A673 (cell line): Measurements from ENCODE around the gene CHCHD6. TPM values are rescaled to one million over a fixed set of nuclear protein-coding genes. Genes with fewer than 3 reads are reported as not detected.

Experiments
- BruUV-seq: library from RNA; stranded (reverse); fragments of 400-500 nt; replicated peaks from 2 replicates; lab custom pipeline; 2021; lab: Mats Ljungman, UMichigan
- CTCF ChIA-PET: fragments of 300-600 bp; sonication (Branson Sonifier 250); formaldehyde crosslinking; loops from one replicate; lab custom pipeline; 2022; ENCODE audit warnings: antibody characterized with exemption; lab: Charles Lee
- POLR2A ChIA-PET: fragments of 300-600 bp; sonication (Branson Sonifier 250); formaldehyde crosslinking; loops from one replicate; lab custom pipeline; 2022; ENCODE audit warnings: antibody characterized with exemption; ENCODE audit not compliant: low non-redundant PET; lab: Charles Lee
- DNase-seq: peaks from one replicate; pipeline ENCODE4 v3.0.0-alpha.2; 2015; ENCODE audit warnings: low spot score
- H3K27ac ChIP-seq: fragments of 200-600 bp; sonication (generic); 2 replicates; pipeline ENCODE4 v1.5.1; 2016; ENCODE audit warnings: mixed run types, low read depth, mild to moderate bottlenecking, mixed read lengths, antibody characterized with exemption, low read length; ENCODE audit not compliant: poor library complexity, severe bottlenecking
- H3K27me3 ChIP-seq: fragments of 200-600 bp; sonication (generic); replicated peaks from 2 replicates; pipeline ENCODE4 v1.6.1; 2017; ENCODE audit warnings: mixed run types, low read depth, mild to moderate bottlenecking, mixed read lengths, antibody characterized with exemption, low read length; ENCODE audit not compliant: insufficient read depth, poor library complexity
- H3K36me3 ChIP-seq: fragments of 200-600 bp; sonication (generic); 2 replicates; pipeline ENCODE4 v1.6.1; 2016; ENCODE audit warnings: mixed run types, mild to moderate bottlenecking, mixed read lengths, antibody characterized with exemption, low read length; ENCODE audit not compliant: insufficient read depth, poor library complexity, severe bottlenecking
- H3K4me1 ChIP-seq: fragments of 200-600 bp; sonication (generic); 2 replicates; pipeline ENCODE4 v1.6.1; 2017; ENCODE audit warnings: mixed run types, mild to moderate bottlenecking, mixed read lengths, antibody characterized with exemption, low read length; ENCODE audit not compliant: insufficient read depth, poor library complexity, severe bottlenecking
- H3K4me3 ChIP-seq: fragments of 200-600 bp; sonication (generic); 2 replicates; pipeline ENCODE4 v1.5.1; 2016; ENCODE audit warnings: low read depth, mixed run types, mild to moderate bottlenecking, mixed read lengths, low read length; ENCODE audit not compliant: poor library complexity, severe bottlenecking
- H3K9me3 ChIP-seq: fragments of 200-600 bp; sonication (generic); 2 replicates; pipeline ENCODE4 v1.6.1; 2016; ENCODE audit warnings: mixed run types, low read depth, mild to moderate bottlenecking, mixed read lengths, antibody characterized with exemption, low read length; ENCODE audit not compliant: poor library complexity, severe bottlenecking
- CTCF ChIP-seq: fragments of 300-800, 200-600 bp; sonication (generic); conservative IDR thresholded peaks from 2 replicates; pipeline ENCODE4 v1.5.1; 2017; ENCODE audit warnings: low read depth, mild to moderate bottlenecking, antibody characterized with exemption, low read length, moderate library complexity, mixed read lengths
- EZH2 ChIP-seq: fragments of 200-600 bp; sonication (generic); IDR thresholded peaks from 2 replicates; pipeline ENCODE4 v1.6.1; 2017; ENCODE audit warnings: borderline replicate concordance, low read depth, mild to moderate bottlenecking, mixed read lengths, antibody characterized with exemption, low read length; ENCODE audit not compliant: poor library complexity, severe bottlenecking
- intact Hi-C: fragments of 100-400 bp; cut with micrococcal nuclease; formaldehyde crosslinking; loops from one replicate; pipeline ENCODE4 v1.10.0; 2022; ENCODE audit not compliant: unreplicated experiment
- total RNA-seq: library from RNA; stranded (reverse); gene quantifications from 2 replicates; pipeline ENCODE4 v1.2.3, GENCODE V29; 2021

The CHCHD6 gene
- total RNA-seq, 1 experiment from 2014 or later: 23.3 TPM

GRCh38 chr3:126878664-126879063 is 174.6 kb downstream of the CHCHD6 start:
- H3K27me3 ChIP-seq: no peaks in the 10 kb centered on the region

GRCh38 chr3:126880901-126881300 is 176.9 kb downstream of the CHCHD6 start:
- intact Hi-C loops: no loop called here
- H3K4me3 ChIP-seq: no peak overlapping the region
- H3K27ac ChIP-seq: no peak overlapping the region
- BruUV-seq: no TSS peak
- H3K36me3 ChIP-seq: no peaks in the 10 kb centered on the region
- H3K4me1 ChIP-seq: no peaks in the 10 kb centered on the region
- ChIA-PET POLR2A (no interaction called here), CTCF (no interaction called here)
- no peak for DNase-seq
- no peaks in the 10 kb centered on the region for H3K27me3 ChIP-seq
- TF ChIP-seq CTCF (no peak), EZH2 (no peak)
- H3K9me3 ChIP-seq: no peaks in the 10 kb centered on the region

More at GRCh38 chr3:126878664-126879063, 174.6 kb downstream of the CHCHD6 start:
- Histone ChIP-seq H3K27ac (no peak overlapping the region), H3K9me3 (no peaks in the 10 kb centered on the region), H3K4me3 (no peak overlapping the region), H3K36me3 (no peaks in the 10 kb centered on the region), H3K4me1 (no peaks in the 10 kb centered on the region)
- intact Hi-C loops: no loop called here
- CTCF ChIA-PET: no interaction called here
- POLR2A ChIA-PET: no interaction called here
- no peak for DNase-seq
- no TSS peak for BruUV-seq
- no peak for TF ChIP-seq EZH2
- TF ChIP-seq CTCF: no peak

DNA sequence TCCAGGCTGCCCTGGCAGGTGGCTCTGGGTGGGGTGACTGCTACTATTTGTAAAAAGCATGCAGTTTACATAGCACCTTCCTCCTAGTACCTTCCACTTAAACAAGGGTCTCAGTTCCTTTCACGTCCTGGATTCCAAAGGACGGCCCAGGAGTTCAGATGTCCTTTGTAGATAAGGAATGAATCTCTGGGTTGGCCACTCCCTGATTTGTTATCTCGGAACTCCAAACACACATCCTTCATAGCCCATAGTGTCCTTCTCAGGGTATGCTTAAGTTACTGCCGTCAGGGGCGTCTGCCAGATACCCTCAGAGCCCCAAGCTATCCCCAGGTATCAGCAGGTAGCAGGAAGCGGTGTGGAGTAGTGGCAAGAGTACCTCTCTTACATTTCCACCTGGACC is 177.8 kb downstream of the CHCHD6 start:
- no TSS peak for BruUV-seq
- Histone ChIP-seq H3K27me3 (no peaks in the 10 kb centered on the region), H3K4me3 (no peak overlapping the region), H3K4me1 (no peaks in the 10 kb centered on the region), H3K27ac (no peak overlapping the region), H3K36me3 (no peaks in the 10 kb centered on the region), H3K9me3 (no peaks in the 10 kb centered on the region)
- intact Hi-C loops: no loop called here
- DNase-seq: no peak
- POLR2A ChIA-PET: no interaction called here
- CTCF ChIA-PET: no interaction called here
- TF ChIP-seq EZH2 (no peak), CTCF (no peak)
